Measurements from ENCODE around the gene CLCN6.

Gene CLCN6

DNA sequence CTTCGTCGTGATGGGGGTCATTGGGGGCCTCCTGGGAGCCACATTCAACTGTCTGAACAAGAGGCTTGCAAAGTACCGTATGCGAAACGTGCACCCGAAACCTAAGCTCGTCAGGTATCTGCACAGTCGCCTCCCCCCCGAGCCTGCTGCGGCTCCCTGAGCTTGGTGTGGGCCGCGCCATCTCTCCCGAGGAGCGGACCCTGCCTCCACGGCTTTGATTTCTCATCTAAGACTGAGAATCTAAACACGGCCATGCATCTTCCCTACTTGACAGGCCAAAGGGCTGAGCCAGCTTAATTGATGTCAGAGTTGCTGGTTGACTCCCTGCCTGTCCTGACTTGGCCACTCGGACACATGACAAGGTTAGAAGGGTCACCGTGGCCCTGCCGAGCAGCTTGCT lies 22.5 kb downstream of the CLCN6 start:
- no peak for DNase-seq (ENCODE audit: low spot score)

DNA sequence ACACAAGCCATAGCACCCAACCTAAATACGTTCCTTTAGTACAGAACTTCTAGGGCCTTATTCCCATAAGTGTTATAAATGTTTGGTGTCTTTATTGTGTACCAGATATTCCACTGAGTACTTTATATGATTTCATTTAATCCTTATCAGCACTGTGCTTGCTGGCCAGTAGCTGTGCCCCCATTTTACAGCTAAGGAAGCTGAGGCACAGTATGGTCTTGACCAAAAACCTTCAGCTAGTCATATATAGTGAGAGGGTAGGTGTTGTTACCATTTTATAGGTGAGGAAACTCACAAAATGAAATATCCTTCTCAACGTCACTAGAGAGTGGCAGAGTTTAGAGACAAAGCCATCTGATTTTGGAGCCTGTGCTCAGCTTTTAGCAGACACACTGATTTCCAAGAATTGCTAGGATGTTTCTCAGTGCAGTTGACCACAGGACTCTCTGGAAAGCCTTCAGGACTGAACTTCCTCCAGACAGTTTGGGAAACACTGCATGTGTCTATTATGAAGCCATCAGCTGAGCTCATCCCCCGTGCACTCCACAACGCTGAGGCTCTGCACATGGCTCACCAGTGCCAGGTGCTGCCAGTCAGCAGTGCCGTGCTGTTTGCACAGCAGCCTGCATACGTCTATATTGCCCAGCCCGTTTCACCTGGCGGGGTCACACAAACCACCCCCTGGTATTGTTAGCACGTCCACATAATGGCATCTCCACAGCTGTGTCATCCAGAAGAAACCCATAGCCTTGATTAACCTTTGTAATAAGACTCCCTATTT lies 26.1 kb downstream of the CLCN6 start:
- DNase-seq (ENCODE audit: low spot score) = no peak

DNA sequence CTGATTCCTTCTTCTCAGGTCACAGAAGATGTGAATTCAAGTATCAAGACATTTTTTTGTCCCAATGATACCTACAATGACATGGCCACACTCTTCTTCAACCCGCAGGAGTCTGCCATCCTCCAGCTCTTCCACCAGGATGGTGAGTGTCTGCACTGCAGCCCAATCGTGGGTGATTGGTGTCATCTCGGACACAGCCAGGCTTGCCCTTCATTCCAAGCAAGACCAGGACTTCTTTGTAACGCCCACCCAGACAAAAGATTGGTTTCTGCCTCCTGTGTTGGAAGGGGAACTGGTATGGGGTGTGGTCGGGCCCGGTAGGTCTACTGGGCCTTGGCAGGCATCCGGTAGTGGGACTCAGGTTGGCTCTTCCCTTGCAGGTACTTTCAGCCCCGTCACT lies 27.5 kb downstream of the CLCN6 start:
- DNase-seq (ENCODE audit: low spot score) = no peak

DNA sequence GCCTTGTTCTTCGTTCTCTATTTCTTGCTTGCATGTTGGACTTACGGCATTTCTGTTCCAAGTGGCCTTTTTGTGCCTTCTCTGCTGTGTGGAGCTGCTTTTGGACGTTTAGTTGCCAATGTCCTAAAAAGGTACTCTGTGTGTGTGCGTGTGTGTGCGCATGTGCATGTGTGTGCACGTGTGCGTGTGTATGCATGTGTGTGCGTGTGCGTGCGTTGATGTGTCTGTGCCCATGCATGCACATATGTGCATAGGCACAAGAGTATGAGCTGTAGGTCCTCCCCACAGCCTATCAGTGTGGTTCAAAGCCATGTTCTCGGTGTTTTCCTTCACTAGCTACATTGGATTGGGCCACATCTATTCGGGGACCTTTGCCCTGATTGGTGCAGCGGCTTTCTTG lies 27.9 kb downstream of the CLCN6 start:
- DNase-seq (ENCODE audit: low spot score) = no peak

DNA sequence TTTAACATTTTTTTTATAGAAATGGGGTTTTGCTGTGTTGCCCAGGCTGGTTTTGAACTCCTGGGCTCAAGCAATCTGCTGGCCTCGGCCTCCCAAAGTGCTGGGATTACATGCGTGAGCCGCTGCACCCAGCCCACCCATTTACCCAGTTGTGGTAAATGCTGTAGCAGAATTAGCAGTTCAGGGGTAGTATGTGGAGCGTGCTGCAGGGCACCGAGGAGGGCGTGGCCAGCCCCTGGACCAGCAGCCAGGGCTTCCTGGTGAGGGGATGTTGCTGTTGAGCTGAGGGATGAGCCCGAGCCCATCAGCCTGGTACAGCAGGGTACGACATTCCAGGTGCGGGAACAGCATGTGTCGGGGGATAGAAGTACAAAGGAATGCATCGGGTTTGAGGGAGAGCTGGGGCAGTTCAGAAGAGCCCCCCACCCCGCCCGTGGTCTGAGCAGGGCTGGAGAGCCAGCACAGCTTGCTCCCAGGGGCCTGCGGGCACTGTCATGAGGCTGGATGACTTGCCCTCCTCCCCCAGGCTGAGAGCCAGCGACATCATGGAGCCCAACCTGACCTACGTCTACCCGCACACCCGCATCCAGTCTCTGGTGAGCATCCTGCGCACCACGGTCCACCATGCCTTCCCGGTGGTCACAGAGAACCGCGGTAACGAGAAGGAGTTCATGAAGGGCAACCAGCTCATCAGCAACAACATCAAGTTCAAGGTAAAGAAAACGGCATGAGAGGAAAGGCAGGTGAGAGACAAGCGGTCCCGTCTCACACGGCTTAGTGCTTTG lies 29.6 kb downstream of the CLCN6 start:
- no peak for DNase-seq (ENCODE audit: low spot score)

DNA sequence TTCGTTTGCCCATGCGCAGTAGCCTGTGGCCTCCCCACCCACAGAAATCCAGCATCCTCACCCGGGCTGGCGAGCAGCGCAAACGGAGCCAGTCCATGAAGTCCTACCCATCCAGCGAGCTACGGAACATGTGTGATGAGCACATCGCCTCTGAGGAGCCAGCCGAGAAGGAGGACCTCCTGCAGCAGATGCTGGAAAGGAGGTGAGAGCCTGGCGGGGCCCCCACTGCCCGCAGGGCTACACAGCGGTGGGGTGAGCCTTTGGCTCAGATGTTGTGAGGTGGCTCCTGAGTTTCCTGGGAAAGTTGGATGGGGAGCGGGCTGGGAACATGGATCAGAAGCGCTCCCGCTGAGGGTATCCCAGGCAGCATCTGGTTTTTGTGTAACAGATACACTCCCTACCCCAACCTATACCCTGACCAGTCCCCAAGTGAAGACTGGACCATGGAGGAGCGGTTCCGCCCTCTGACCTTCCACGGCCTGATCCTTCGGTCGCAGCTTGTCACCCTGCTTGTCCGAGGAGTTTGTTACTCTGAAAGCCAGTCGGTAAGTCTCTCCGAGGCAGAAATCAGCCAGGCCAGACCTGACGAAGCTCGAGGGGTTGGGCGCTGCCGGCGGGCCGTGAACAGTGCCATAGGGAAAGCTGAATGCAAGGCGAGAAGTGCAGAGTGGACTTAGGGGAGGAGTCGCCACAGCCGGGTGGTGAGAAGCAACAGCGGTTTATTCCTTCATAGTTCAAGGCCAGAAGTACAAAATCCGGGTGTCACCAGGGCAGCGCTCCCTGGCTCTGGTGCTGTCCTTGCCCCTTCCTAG lies 31.2 kb downstream of the CLCN6 start:
- DNase-seq (ENCODE audit: low spot score) = no peak

DNA sequence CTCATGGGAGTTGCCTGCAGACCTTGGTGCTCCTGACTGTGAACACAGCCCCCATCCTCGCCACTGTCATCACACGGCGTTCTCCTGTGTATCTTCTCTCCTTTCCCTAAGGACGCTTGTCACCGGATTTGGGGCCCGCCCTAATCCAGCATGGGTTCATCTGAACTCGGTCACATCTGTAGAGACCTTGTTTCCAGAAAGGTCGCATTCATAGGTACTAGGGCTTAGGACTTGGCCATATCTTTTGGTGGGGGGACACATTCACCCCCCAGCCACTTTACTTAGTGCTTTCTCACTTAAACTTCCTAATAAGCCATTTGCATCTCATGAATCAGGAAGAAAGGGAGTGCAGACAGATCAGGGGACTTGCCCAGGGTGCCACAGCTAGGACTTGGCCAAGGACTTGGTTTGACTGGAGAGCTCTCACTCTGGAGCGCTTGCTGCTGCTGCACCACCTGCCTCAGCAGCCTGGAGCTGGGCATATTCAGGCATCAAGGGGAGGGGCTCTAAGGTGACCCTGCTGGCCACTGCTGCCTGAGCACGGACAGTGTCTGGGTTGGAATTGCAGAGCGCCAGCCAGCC lies 31.9 kb downstream of the CLCN6 start:
- no peak for DNase-seq (ENCODE audit: low spot score)

DNA sequence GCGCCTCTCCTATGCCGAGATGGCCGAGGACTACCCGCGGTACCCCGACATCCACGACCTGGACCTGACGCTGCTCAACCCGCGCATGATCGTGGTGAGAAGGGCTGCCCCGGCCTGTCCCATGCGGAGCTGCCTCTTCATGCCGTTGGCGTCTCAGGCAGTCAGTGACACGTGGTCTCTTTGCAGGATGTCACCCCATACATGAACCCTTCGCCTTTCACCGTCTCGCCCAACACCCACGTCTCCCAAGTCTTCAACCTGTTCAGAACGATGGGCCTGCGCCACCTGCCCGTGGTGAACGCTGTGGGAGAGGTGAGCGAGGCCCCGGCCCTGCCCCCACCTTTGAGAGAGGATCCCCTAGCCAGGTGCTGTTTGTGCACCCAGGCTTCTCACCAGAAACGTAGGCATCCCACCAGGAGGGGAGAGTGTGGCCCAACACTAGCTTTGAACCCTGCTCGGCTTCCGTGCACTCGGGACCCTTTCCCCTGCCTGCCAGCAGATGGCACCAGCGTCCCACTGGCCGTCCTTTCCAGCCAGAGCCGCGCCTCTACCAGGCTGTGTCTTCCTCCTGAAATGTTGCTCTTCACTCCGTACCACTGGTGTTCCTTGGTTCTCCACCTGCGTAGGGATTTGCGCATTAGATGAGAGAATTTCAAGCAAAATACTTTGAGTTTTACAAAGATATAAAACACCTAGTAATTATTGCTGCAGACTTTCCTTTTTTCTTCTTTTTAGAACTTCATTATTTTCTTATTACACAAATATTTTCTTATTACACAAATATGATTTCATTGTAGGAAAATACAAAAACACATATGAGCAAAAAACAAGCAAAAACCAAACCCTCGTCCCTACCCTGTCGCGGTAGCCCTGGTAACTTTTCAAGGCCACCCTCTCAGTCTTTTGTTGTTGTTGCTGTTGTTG lies 32.6 kb downstream of the CLCN6 start:
- DNase-seq (ENCODE audit: low spot score) = peak; percentile 95

DNA sequence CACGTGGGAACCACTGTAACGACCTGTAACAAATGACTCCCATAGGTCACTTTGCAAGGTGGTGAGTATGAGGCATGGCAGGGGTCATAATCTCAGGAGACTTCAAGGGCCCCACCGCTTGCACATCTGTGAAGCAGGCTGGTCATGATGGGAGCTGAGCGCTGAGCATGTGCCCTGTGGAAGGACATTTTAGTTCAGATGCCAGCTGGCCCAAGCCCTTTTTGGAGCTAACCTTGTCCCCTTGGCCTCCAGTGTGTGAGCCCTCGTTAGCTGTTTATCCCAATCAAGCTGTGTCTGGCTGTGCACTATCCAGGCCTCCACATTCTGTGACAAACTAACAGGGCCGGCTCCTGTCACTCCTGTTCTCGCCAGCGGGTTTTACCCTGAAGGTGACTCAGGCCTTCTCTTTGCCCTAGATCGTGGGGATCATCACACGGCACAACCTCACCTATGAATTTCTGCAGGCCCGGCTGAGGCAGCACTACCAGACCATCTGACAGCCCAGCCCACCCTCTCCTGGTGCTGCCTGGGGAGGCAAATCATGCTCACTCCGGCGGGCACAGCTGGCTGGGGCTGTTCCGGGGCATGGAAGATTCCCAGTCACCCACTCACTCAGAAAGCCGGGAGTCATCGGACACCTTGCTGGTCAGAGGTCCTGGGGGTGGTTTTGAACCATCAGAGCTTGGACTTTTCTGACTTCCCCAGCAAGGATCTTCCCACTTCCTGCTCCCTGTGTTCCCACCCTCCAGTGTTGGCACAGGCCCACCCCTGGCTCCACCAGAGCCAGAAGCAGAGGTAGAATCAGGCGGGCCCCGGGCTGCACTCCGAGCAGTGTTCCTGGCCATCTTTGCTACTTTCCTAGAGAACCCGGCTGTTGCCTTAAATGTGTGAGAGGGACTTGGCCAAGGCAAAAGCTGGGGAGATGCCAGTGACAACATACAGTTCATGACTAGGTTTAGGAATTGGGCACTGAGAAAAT lies 34.0 kb downstream of the CLCN6 start:
- DNase-seq (ENCODE audit: low spot score) = no peak

DNA sequence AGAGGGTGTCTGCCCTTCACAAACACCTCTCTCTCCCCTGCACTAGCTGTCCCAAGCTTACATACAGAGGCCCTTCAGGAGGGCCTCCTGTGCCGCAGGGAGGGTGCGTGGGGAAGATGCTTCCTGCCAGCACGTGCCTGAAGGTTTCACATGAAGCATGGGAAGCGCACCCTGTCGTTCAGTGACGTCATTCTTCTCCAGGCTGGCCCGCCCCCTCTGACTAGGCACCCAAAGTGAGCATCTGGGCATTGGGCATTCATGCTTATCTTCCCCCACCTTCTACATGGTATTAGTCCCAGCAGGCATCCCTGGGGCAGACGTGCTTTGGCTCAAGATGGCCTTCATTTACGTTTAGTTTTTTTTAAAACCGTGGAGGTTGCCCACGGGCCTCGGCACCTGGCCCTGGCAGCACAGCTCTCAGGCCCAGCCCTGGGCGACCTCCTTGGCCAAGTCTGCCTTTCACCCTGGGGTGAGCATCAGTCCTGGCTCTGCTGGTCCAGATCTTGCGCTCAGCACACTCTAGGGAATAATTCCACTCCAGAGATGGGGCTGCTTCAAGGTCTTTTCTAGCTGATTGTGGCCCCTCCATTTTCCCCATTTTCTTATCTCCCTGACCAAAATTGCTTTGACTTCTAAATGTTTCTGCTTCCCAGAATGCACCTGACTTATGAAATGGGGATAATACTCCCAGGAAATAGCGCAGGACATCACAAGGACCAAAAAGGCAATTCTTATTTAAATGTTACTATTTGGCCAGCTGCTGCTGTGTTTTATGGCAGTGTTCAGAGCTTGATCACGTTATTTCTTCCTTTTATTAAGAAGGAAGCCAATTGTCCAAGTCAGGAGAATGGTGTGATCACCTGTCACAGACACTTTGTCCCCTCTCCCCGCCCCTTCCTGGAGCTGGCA lies 35.5 kb downstream of the CLCN6 start:
- no peak for DNase-seq (ENCODE audit: low spot score)

DNA sequence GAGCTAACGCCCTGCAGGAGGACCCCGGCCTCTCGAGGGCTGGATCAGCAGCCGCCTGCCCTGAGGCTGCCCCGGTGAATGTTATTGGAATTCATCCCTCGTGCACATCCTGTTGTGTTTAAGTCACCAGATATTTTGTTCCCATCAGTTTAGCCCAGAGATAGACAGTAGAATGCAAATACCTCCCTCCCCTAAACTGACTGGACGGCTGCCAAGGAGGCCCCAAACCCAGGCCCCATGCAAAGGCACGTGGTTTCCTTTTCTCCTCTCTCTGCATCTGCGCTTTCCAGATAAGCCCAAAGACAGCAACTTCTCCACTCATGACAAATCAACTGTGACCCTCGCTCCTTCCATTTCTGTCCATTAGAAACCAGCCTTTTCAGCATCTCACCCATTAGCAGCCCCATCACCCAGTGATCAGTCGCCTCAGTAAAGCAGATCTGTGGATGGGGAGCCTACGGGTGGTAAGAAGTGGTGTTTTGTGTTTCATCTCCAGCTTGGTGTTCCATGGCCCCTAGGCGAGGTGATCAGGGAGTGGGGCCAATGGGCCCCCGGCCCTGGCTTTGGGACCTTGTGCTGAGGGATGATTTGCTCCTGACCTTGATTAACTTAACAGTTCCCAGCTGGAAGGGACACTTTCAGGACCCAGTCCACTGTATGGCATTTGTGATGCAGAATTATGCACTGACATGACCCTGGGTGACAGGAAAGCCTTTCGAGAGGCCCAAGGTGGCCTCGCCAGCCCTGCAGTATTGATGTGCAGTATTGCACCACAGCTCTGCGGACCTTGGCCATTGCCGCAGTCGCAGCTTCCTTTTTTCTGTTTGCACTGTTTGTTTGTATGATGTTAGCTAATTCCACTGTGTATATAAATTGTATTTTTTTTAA lies 36.4 kb downstream of the CLCN6 start:
- no peak for DNase-seq (ENCODE audit: low spot score)

DNA sequence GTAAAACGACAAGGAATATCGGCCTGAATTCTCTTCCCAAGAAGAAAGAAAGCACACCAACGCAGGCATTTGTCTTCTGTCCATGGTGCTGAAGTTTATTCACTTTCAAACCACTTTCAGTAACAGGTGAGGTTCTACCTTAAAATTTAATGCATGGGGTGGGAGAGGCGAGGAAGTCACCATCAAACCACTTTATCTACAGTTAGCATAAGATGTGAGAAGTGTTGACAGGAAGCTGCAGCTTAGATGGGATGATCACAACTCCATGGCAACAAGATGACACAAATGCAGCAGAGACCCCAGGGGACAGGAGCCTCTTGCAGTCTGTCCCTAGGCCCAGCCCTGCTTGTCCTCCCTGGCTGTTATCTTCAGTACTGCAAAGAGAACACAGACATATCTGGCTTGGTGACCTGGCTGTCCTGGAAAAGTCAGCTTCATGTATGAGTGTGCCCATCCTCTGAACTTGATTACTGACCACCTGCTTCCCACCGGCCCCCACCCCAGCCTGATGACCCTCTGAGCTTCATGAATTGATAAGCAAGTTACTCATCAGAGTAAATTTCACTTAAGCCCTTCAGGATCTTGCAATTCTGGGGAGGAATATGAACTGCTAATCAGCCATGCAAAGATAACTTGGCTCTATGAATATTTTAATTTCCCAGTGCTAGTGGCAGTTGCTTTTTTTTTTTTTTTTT lies 39.8 kb downstream of the CLCN6 start:
- peak; percentile 39 for DNase-seq (ENCODE audit: low spot score)

DNA sequence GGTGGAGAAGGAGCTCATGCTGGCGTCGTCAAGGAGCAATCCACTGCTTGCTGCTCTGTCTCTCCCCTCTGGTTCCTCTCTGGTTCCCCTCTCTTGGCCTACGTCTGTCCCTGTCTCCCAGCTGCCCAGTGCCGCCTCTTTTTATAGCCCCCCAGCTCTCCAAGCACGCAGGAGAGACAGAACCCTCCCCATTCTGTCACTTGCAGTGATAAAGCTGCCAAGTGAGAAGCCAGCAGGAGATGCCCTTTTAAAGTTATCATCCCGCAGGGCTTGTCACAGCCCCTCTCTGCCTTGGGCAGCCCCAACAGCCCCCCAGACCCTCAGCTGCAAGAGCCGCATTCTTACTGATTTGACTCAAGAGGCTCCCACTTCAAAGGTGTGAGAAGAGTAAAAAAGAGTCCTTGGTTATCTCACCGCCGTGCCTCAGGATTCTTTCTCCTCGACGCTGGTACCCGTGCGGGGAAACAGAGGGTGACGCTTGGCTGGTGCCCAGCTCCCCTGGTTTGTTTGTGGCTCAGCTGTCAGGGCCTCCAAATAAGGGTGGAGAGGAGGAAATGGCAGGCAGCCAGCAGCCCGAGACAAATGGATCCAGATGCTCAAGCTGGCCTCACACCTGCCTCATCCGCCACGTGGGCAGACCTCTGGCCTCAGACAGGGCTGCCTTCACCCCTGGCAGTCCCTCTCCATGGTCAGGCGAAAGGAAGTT lies 41.8 kb downstream of the CLCN6 start, which contains the start of gene NPPA:
Gene NPPA, minus strand, starts transcription at position 117 of the 706 bp plus-strand sequence. Its CDS starts 99 bp downstream, at position 18.
- peak; percentile 39 for DNase-seq (ENCODE audit: low spot score)

DNA sequence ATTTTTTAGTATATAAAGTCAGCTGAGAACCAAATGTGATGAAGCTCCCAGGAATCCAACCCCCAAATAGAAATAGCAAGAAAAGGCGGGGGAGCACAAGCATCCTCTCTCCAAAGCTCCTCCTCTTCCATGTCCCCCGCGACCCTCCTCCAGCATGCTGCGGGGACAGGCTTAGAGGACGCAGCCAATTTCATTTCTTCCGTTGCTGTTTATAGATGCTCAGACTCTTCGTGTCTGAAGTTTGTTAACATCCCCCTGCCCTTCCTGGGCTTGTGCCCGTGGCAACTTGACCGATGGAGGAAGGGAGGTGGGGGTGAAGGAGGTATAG lies 42.3 kb downstream of the CLCN6 start:
- DNase-seq (ENCODE audit: low spot score) = no peak

DNA sequence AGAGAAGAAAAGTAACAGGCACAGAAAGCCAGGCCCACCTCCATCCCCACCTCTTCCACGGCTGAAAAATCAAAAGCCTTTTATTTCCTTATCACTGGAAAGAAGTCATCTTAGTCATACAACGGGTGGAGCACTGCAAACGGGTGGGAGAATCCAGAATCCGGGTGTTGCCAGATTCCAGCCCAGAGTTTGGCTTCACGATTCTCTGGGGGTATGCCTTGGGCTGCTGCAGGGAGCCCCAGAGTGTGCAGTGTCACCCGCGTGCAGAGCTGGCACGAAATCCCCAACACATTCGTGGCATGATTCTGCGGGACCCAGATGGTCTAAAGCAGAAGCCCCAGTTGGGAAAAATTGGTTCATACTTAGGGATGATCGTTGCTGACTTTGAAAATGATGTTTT lies 44.2 kb downstream of the CLCN6 start:
- no peak for DNase-seq (ENCODE audit: low spot score)

DNA sequence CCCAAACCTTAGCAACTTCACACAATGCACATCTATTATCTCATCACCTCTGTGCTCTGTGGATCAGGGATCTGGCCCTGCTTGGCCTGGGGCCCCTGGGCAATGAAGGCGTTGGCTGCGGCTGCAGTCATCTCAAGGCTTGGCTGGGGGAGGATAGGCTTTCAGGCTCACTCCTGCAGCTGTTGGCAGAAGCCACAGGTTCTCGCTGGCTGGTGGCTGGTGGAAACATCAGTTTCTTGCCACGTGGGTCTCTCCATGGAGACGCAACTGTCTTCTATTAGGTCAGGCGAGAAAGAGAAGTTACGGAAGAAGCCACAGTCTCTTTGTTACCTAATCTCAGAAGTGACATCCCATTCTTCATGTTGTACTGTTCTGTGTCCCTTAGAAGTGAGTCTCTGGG lies 45.2 kb downstream of the CLCN6 start:
- DNase-seq (ENCODE audit: low spot score) = no peak

DNA sequence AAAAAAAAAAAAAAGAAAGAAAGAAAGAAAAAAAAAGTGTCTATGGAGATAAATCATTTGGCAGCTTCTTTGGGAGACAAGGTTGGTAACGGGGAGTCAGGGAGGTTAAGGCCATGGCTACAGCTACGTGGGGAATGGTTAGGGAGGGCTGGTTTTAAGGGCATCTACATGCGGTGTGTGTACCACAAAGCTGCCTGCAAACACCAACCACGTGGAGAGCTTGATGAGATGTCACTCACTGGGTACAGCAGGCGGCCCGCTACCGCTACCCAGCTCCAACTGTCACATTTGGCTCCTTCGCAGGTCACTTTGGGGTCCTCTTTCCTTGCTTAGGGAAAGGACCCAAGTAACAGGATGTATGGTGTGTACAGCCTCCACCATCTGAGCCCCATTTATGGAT lies 48.5 kb downstream of the CLCN6 start:
- no peak for DNase-seq (ENCODE audit: low spot score)

Measured in AG20443 (cell line).